GM21526 (cell line): ENCODE measurements around the gene GPRIN1.

Source experiments
- ATAC-seq: cut with Tn5 transposase; IDR thresholded peaks from one replicate; pipeline ENCODE4 v1.9.1; 2021; ENCODE audit warnings: moderate library complexity; ENCODE audit not compliant: unreplicated experiment, low FRiP score

GPRIN1 gene

GRCh38 chr5:176643491-176644219 lies 33.7 kb upstream of the GPRIN1 start:
- ATAC-seq: no peak

- no peak for ATAC-seq
Observed at GRCh38 chr5:176642675-176643490, 32.9 kb upstream of the GPRIN1 start.

- ATAC-seq: no peak
Observed at GRCh38 chr5:176640616-176641015, 30.7 kb upstream of the GPRIN1 start.

GRCh38 chr5:176639981-176640380 lies 30.0 kb upstream of the GPRIN1 start:
- no peak for ATAC-seq

GRCh38 chr5:176639208-176639607 lies 29.3 kb upstream of the GPRIN1 start:
- no peak for ATAC-seq

- ATAC-seq: no peak
Observed at GRCh38 chr5:176638437-176638836, 28.5 kb upstream of the GPRIN1 start.

GRCh38 chr5:176637556-176637955 lies 27.6 kb upstream of the GPRIN1 start:
- no peak for ATAC-seq

GRCh38 chr5:176636426-176636825 lies 26.5 kb upstream of the GPRIN1 start:
- ATAC-seq: no peak

GRCh38 chr5:176633598-176633997 lies 23.6 kb upstream of the GPRIN1 start:
- no peak for ATAC-seq

- no peak for ATAC-seq
Observed at GRCh38 chr5:176632745-176633144, 22.8 kb upstream of the GPRIN1 start.

GRCh38 chr5:176631383-176632200 lies 21.6 kb upstream of the GPRIN1 start:
- no peak for ATAC-seq

GRCh38 chr5:176630681-176631222 lies 20.8 kb upstream of the GPRIN1 start:
- ATAC-seq: no peak

GRCh38 chr5:176629853-176630680 lies 20.1 kb upstream of the GPRIN1 start, which contains the start of the genes EIF4E1B and SNCB:
Gene EIF4E1B (plus strand): TSS chr5:176630675. CDS start chr5:176642788, 12,113 bp downstream.
Gene SNCB (minus strand): TSS chr5:176630534. CDS start chr5:176629654, 880 bp downstream.
- ATAC-seq: peak; percentile 60

- no peak for ATAC-seq
Observed at GRCh38 chr5:176629317-176629852, 19.4 kb upstream of the GPRIN1 start.

- no peak for ATAC-seq
Observed at GRCh38 chr5:176628406-176629228, 18.7 kb upstream of the GPRIN1 start.

GRCh38 chr5:176627582-176627981 lies 17.6 kb upstream of the GPRIN1 start:
- no peak for ATAC-seq

- no peak for ATAC-seq
Observed at GRCh38 chr5:176626876-176627236, 16.9 kb upstream of the GPRIN1 start.

- ATAC-seq: no peak
Observed at GRCh38 chr5:176625966-176626875, 16.3 kb upstream of the GPRIN1 start.
